Measurements from ENCODE around the gene DDX27. TPM values are rescaled to one million over a fixed set of nuclear protein-coding genes. Genes with fewer than 3 reads are reported as not detected.

DDX27 gene
- total and polyA plus RNA-seq, 2 of the 13 experiments (the other 11 are each of a cell fraction or from before 2014, with no cell fraction given) = 42.6 to 72.8 TPM

GRCh38 chr20:49230561-49231133 lies 11.4 kb downstream of the DDX27 start:
- WGBS (ENCODE audit: low lambda C conversion rate) = 95% methylated on average over 8 of the region's 8 CpGs
- H4K20me1 ChIP-seq (ENCODE audit: insufficient read depth, low read length) = no peaks in the 10 kb centered on the region
- H2AFZ ChIP-seq (ENCODE audit: low read length) = no peak overlapping the region
- H3K9me3 ChIP-seq (ENCODE audit: low read length) = no peaks in the 10 kb centered on the region
- no peaks in the 10 kb centered on the region for H3K27me3 ChIP-seq (ENCODE audit: control insufficient read depth in 1 of 2, insufficient read depth in 2 of 2, low read length in 2 of 2)
- FAIRE-seq = no peak
- H3K36me3 ChIP-seq (replicated peaks in 1 of 2; ENCODE audit: control insufficient read depth in 1 of 2, insufficient read depth in 2 of 2, low read length in 2 of 2) = peaks cover 58 to 89% of the 10 kb centered on the region in 2 experiments
- no TSS peak for BruUV-seq (replicated peaks)
- in situ Hi-C loops (cut with HindIII; ENCODE audit: extremely low pct_ligation_motif_present, low pct_unique_long_range_greater_than_20kb) (no loop called here), intact Hi-C loops (cut with micrococcal nuclease; ENCODE audit: unreplicated experiment) (no loop called here)
- TF ChIP-seq GZF1 (CRISPR knock-in tag; IDR thresholded peaks at IDR 0.05) = no peak
- no peak for TF ChIP-seq ZNF329 (CRISPR knock-in tag; IDR thresholded peaks at IDR 0.05; ENCODE audit: low read depth)
- no peak for TF ChIP-seq GMEB1 (CRISPR knock-in tag; IDR thresholded peaks at IDR 0.05; ENCODE audit: borderline replicate concordance)
- TF ChIP-seq HOXA5 (CRISPR knock-in tag; IDR thresholded peaks at IDR 0.05) = no peak
- no peak for TF ChIP-seq ZNF850 (CRISPR knock-in tag; conservative IDR thresholded peaks at IDR 0.05)
- TF ChIP-seq SETDB1 (CRISPR knock-in tag; IDR thresholded peaks at IDR 0.05; ENCODE audit: borderline replicate concordance) = no peak
- no peak for TF ChIP-seq ZNF788 (CRISPR knock-in tag; IDR thresholded peaks at IDR 0.05; ENCODE audit: borderline replicate concordance)
- TF ChIP-seq SAFB2 (CRISPR knock-in tag; IDR thresholded peaks at IDR 0.05; ENCODE audit: borderline replicate concordance, low read depth) = no peak
- no peak for TF ChIP-seq CREBL2 (CRISPR knock-in tag; IDR thresholded peaks at IDR 0.05; ENCODE audit: borderline replicate concordance)
- TF ChIP-seq ZNF460 (CRISPR knock-in tag; IDR thresholded peaks at IDR 0.05; ENCODE audit: borderline replicate concordance) = no peak
- TF ChIP-seq PRDM4 (CRISPR knock-in tag; IDR thresholded peaks at IDR 0.05; ENCODE audit: borderline replicate concordance) = no peak
- TF ChIP-seq ARNT2 (CRISPR knock-in tag; IDR thresholded peaks at IDR 0.05; ENCODE audit: low read depth) = no peak
- TF ChIP-seq FOXK2 (IDR thresholded peaks at IDR 0.05) = no peak
- TF ChIP-seq ERF (CRISPR knock-in tag; IDR thresholded peaks at IDR 0.05) = no peak
- H3K79me2 ChIP-seq (ENCODE audit: insufficient read depth, low read length) = no peaks in the 10 kb centered on the region
- no peak overlapping the region for H3K9ac ChIP-seq (ENCODE audit: insufficient read depth, low read depth, low read length)
- no peak for ATAC-seq
- no peak overlapping the region for H3K27ac ChIP-seq (ENCODE audit: extremely low read length, insufficient read depth, low read length)
- CTCF ChIA-PET (ENCODE audit: low intra/inter-chr PET ratio, low total read pairs) = no interaction called here
- no peak for DNase-seq (ENCODE audit: low spot score)
- no peak overlapping the region for H3K4me3 ChIP-seq (replicated peaks in 1 of 3; ENCODE audit: insufficient read depth in 1 of 3, low read depth in 2 of 3, low read length in 3 of 3)
- POLR2A ChIA-PET = no interaction called here
- H3K4me2 ChIP-seq (ENCODE audit: low read depth, low read length) = no peak overlapping the region
- no peaks in the 10 kb centered on the region for H3K4me1 ChIP-seq (ENCODE audit: insufficient read depth, low read length)
